Measurements from ENCODE around the gene NUP42. TPM values are rescaled to one million over a fixed set of nuclear protein-coding genes. Genes with fewer than 3 reads are reported as not detected.
A peak's percentile ranks its signal among the peaks of the same experiment; 100 is the strongest.

The NUP42 gene
- total RNA-seq, 1 experiment from 2014 or later, result 62.8 TPM

DNA sequence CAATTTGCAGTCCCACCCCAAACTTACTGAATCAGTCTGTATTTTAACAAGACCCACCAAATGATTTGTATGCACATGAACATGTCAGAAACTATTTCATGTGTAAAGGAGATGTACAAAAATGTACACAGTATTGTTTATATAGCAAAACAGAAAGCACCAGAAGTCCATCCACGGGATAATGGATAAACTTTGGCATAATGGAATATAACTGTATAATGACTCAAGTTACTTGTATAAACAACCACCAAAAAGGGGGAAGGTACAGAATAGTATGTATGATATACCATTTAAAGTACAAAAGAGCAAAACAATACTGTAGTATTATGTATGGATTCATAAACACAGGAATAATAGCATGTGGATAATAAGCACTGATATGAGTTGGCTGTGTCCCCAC is 22.4 kb downstream of the NUP42 start:
- Mint-ChIP-seq H3K27me3 (ENCODE audit: unreplicated experiment) (peaks cover 37% of the 10 kb centered on the region), H3K4me1 (ENCODE audit: low read depth, unreplicated experiment) (no peaks in the 10 kb centered on the region), H3K9me3 (ENCODE audit: low read depth, unreplicated experiment) (no peaks in the 10 kb centered on the region), H3K4me3 (ENCODE audit: low read depth, unreplicated experiment) (no peak overlapping the region), H3K36me3 (ENCODE audit: insufficient read depth, unreplicated experiment) (peaks cover 30% of the 10 kb centered on the region), H3K27ac (ENCODE audit: unreplicated experiment) (no peak overlapping the region)
- no TSS peak for BruUV-seq (replicated peaks)
- TF ChIP-seq, protein P1, sequence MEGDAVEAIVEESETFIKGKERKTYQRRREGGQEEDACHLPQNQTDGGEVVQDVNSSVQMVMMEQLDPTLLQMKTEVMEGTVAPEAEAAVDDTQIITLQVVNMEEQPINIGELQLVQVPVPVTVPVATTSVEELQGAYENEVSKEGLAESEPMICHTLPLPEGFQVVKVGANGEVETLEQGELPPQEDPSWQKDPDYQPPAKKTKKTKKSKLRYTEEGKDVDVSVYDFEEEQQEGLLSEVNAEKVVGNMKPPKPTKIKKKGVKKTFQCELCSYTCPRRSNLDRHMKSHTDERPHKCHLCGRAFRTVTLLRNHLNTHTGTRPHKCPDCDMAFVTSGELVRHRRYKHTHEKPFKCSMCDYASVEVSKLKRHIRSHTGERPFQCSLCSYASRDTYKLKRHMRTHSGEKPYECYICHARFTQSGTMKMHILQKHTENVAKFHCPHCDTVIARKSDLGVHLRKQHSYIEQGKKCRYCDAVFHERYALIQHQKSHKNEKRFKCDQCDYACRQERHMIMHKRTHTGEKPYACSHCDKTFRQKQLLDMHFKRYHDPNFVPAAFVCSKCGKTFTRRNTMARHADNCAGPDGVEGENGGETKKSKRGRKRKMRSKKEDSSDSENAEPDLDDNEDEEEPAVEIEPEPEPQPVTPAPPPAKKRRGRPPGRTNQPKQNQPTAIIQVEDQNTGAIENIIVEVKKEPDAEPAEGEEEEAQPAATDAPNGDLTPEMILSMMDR (IDR thresholded peaks at IDR 0.05; ENCODE audit: unreplicated experiment), result no peak
- CTCF ChIA-PET, result no interaction called here
- intact Hi-C loops (cut with micrococcal nuclease; ENCODE audit: unreplicated experiment), result no loop called here
- no peak for DNase-seq

DNA sequence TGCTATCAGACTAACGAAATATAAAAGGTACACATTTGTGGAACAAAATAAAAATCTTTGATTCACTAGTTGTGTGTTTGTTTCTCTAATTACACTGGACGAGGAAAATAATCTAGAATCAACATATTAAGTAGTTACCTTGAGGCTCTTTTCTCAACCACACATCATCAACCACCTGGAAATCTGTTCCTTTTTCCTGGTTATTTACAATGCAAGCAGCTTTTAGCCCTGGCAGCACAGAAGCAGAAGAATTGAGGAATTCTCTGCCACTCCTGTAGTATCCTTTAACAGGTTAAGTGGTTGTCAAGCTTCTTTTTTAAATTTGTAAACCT is 23.7 kb downstream of the NUP42 start:
- Mint-ChIP-seq H3K27me3 (ENCODE audit: unreplicated experiment) (peaks cover 37% of the 10 kb centered on the region), H3K4me1 (ENCODE audit: low read depth, unreplicated experiment) (no peaks in the 10 kb centered on the region), H3K4me3 (ENCODE audit: low read depth, unreplicated experiment) (peak overlapping the region; percentile 63), H3K9me3 (ENCODE audit: low read depth, unreplicated experiment) (no peaks in the 10 kb centered on the region), H3K27ac (ENCODE audit: unreplicated experiment) (no peak overlapping the region), H3K36me3 (ENCODE audit: insufficient read depth, unreplicated experiment) (peaks cover 20% of the 10 kb centered on the region)
- DNase-seq, result no peak
- CTCF ChIA-PET, result interaction anchor here (0.6 kb wide), 1 partner anchor 236 kb away, joined by 3 read pairs; no protein-coding TSS in a partner anchor
- no TSS peak for BruUV-seq (replicated peaks)
- TF ChIP-seq, protein P1 (IDR thresholded peaks at IDR 0.05; ENCODE audit: unreplicated experiment), result no peak
- intact Hi-C loops (cut with micrococcal nuclease; ENCODE audit: unreplicated experiment), result no loop called here

DNA sequence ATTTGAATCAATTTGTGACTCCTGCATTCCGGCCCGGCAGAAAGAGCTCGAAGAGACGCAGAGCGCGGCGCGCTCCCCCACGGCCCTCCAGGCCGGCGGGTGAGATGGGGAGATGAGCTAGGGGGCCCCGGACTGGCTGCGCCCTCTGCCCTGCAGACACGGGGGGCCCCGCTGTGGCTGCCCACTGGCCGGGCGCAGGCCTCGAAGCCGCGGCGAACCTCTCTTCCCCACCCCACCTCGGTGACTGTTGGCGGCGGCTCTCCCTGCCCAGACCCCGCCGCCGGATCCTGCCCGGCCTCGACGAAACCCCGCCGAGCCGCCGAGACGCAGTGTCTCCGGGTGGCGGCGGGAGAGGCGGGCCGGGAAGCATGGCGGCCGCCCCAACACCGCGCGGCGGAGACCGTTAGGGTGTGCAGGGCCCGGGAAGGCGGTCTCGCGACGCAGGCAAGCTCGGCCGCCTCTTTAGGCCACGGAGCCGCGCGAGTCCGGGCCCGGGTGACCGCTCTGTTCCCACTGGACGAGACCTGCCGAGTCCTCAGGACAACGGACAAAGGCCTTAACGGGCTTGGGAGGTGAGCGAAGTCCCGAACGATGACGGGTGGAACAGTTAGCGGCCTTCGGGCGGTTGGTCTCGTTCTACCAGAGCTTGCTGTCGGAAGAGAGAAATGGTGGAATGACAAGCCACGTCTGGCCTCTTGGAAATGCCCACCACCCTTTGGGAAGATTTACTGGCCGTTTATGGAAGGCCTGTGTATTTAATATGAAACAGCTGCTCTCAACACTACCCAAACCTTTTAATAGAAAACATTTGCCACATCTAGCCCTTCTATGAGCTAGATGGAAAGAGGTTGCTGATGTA is 24.3 kb downstream of the NUP42 start:
- H3K27me3 Mint-ChIP-seq (ENCODE audit: unreplicated experiment), result peaks cover 37% of the 10 kb centered on the region
- CTCF ChIA-PET, result interaction anchor here (0.6 to 0.8 kb wide), 2 partner anchors 13 to 237 kb away, joined by 3 to 4 read pairs; no protein-coding TSS in a partner anchor
- H3K9me3 Mint-ChIP-seq (ENCODE audit: low read depth, unreplicated experiment), result no peaks in the 10 kb centered on the region
- no TSS peak for BruUV-seq (replicated peaks)
- no peak overlapping the region for H3K27ac Mint-ChIP-seq (ENCODE audit: unreplicated experiment)
- peaks cover 1% of the 10 kb centered on the region for H3K4me1 Mint-ChIP-seq (ENCODE audit: low read depth, unreplicated experiment)
- peak; percentile 52 for DNase-seq
- H3K36me3 Mint-ChIP-seq (ENCODE audit: insufficient read depth, unreplicated experiment), result peaks cover 18% of the 10 kb centered on the region
- intact Hi-C loops (cut with micrococcal nuclease; ENCODE audit: unreplicated experiment), result no loop called here
- H3K4me3 Mint-ChIP-seq (ENCODE audit: low read depth, unreplicated experiment), result peak overlapping the region; percentile 63
- TF ChIP-seq, protein P1 (IDR thresholded peaks at IDR 0.05; ENCODE audit: unreplicated experiment), result no peak

DNA sequence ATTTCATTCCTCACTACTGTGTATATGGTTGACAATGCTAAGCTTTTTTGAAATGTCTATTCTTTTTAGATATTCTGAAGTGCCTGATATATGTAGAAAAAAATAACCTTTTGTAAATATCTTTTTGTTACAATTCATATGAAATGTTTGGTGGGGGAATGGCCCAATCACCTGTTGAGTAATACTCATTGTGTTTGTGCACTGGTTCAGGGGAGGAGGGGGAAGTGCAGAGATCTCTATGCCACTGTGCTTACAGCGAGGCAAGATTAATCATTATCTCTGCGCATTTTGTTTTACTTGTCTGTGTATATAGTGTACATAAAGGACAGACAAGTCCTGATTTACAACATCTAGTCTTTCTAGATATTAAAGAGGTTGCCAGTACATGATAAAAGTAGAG is 25.2 kb downstream of the NUP42 start:
- TF ChIP-seq, protein P1 (IDR thresholded peaks at IDR 0.05; ENCODE audit: unreplicated experiment), result no peak
- H3K36me3 Mint-ChIP-seq (ENCODE audit: insufficient read depth, unreplicated experiment), result peaks cover 9% of the 10 kb centered on the region
- H3K9me3 Mint-ChIP-seq (ENCODE audit: low read depth, unreplicated experiment), result no peaks in the 10 kb centered on the region
- CTCF ChIA-PET, result interaction anchor here (0.8 kb wide), 1 partner anchor 13 kb away, joined by 4 read pairs; no protein-coding TSS in a partner anchor
- no peak overlapping the region for H3K27ac Mint-ChIP-seq (ENCODE audit: unreplicated experiment)
- no TSS peak for BruUV-seq (replicated peaks)
- no peak for DNase-seq
- H3K4me3 Mint-ChIP-seq (ENCODE audit: low read depth, unreplicated experiment), result no peak overlapping the region
- H3K4me1 Mint-ChIP-seq (ENCODE audit: low read depth, unreplicated experiment), result peaks cover 10% of the 10 kb centered on the region
- intact Hi-C loops (cut with micrococcal nuclease; ENCODE audit: unreplicated experiment), result no loop called here
- H3K27me3 Mint-ChIP-seq (ENCODE audit: unreplicated experiment), result peaks cover 37% of the 10 kb centered on the region
